SKM-1 treated with dmso at 0.1 percent for 144 hours (cell line): ENCODE data around the gene GCHFR.

ENCODE experiments used
- DNase-seq: peaks from one replicate; lab custom pipeline; 2025; ENCODE audit not compliant: unreplicated experiment; lab: John Stamatoyannopoulos, UW

The GCHFR gene

GRCh38 chr15:40754883-40755811, 8.7 kb upstream of the GCHFR start, which contains the start of gene RMDN3:
TSS of gene RMDN3 (minus strand) at chr15:40755254. CDS start at chr15:40754783, 471 bp downstream.
- DNase-seq, result peak; percentile 88

GRCh38 chr15:40755812-40756208, 8.1 kb upstream of the GCHFR start:
- DNase-seq, result no peak

- DNase-seq, result no peak
Measured at GRCh38 chr15:40756938-40757337, 6.9 kb upstream of the GCHFR start.

- DNase-seq, result no peak
Measured at GRCh38 chr15:40759961-40760360, 3.9 kb upstream of the GCHFR start.

GRCh38 chr15:40762919-40763800, 708 bp upstream of the GCHFR start:
- peak; percentile 40 for DNase-seq

GRCh38 chr15:40764629-40765103, 798 bp downstream of the GCHFR start:
- DNase-seq, result no peak

GRCh38 chr15:40766194-40766815, 2.4 kb downstream of the GCHFR start:
- DNase-seq, result no peak

GRCh38 chr15:40766906-40767837, 3.3 kb downstream of the GCHFR start:
- no peak for DNase-seq

GRCh38 chr15:40767838-40768500, 4.1 kb downstream of the GCHFR start:
- DNase-seq, result no peak

- no peak for DNase-seq
Measured at GRCh38 chr15:40768521-40769273, 4.8 kb downstream of the GCHFR start.

GRCh38 chr15:40769274-40770146, 5.6 kb downstream of the GCHFR start, which contains the start of gene C15orf62:
TSS of gene C15orf62 (plus strand) at chr15:40769980. CDS start at chr15:40770496, 516 bp downstream.
- no peak for DNase-seq

- DNase-seq, result no peak
Measured at GRCh38 chr15:40770147-40770721, 6.4 kb downstream of the GCHFR start.

GRCh38 chr15:40771242-40771641, 7.4 kb downstream of the GCHFR start:
- no peak for DNase-seq

- no peak for DNase-seq
Measured at GRCh38 chr15:40772014-40772413, 8.1 kb downstream of the GCHFR start.

- no peak for DNase-seq
Measured at GRCh38 chr15:40773496-40773895, 9.6 kb downstream of the GCHFR start.

- DNase-seq, result no peak
Measured at GRCh38 chr15:40773902-40774301, 10.0 kb downstream of the GCHFR start.

GRCh38 chr15:40775007-40775406, 11.1 kb downstream of the GCHFR start:
- DNase-seq, result no peak
